ENCODE results near the gene ZBTB38.

- no peak for TF ChIP-seq CTCF (IDR thresholded peaks at IDR 0.05)
- no peak for TF ChIP-seq POLR2A (IDR thresholded peaks at IDR 0.05)
These were observed 30.3 kb upstream of the ZBTB38 start for GRCh38 chr3:141337991-141338390.
